ENCODE measurements around the gene MT2A.

Gene MT2A

DNA sequence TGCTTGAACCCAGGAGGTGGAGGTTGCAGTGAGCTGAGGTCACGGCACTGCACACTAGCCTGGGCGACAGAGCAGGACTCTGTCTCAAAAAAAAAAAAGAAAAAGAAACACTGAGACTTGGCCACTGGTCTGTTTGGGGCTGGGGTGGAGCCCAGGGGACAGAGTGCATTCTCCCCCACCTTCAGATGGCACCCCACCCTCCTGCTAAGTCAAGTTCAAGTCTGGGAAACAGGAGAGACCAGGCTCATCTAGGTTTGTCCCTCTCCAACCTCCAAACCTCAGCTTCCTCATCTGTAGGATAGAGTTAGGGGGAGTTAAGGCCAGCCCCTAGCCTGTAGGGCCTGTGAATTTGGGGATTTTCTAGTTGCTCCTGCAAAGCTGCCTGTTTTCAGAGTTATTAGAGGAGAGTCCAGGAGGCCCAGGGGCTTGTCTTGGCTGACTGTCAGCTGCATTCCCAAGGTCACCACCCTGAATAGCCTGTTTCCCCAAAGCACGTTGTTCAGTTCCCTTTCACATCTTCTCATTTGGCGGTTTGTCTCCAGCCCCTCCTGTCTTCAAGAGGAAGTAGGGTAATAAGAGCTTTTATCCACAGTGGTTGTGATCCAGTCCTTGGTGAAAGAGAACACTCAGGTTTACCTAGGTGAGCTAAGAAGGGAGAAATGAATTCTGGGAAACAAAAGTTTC lies 16.9 kb upstream of the MT2A start:
- H3K23ac ChIP-seq (ENCODE audit: low read depth, low read length, poor library complexity), result no peak overlapping the region
- no peak overlapping the region for H3K18ac ChIP-seq (ENCODE audit: low read length)
- no peaks in the 10 kb centered on the region for H3K79me1 ChIP-seq (ENCODE audit: low read depth, low read length)
- no peak overlapping the region for H4K8ac ChIP-seq (ENCODE audit: low read depth, low read length)
- no peak overlapping the region for H3K27ac ChIP-seq (replicated peaks; ENCODE audit: low read length)
- no peak overlapping the region for H3K4me3 ChIP-seq (ENCODE audit: low read length in 2 of 2)
- DNase-seq (ENCODE audit: low spot score), result no peak
- WGBS, 2 donors (ENCODE audit: extremely low coverage in 2 of 2, insufficient read length in 2 of 2, insufficient replicate concordance in 1 of 2), result no CpG with 5 or more reads among the region's 4 CpGs
- H2BK120ac ChIP-seq (ENCODE audit: low read depth, low read length), result no peak overlapping the region
- H2BK15ac ChIP-seq (ENCODE audit: low read length), result no peak overlapping the region
- H3K9ac ChIP-seq (ENCODE audit: low read depth, low read length, poor library complexity), result no peak overlapping the region
- H3K27me3 ChIP-seq (ENCODE audit: control insufficient read depth in 3 of 3, insufficient read depth in 3 of 3, low read depth in 1 of 3, low read length in 3 of 3), result peaks cover 8 to 66% (median 45%) of the 10 kb centered on the region in 3 experiments
- no peak overlapping the region for H3K4ac ChIP-seq (ENCODE audit: low read length)
- H3K36me3 ChIP-seq (replicated peaks in 1 of 2; ENCODE audit: control insufficient read depth in 2 of 2, insufficient read depth in 2 of 2, low read length in 2 of 2), result no peaks in the 10 kb centered on the region
- peaks cover 0 to 6% of the 10 kb centered on the region in 2 donors for H3K4me1 ChIP-seq (ENCODE audit: control insufficient read depth in 2 of 2, insufficient read depth in 1 of 2, low read depth in 1 of 2, low read length in 2 of 2)
- no peak overlapping the region for H2AK5ac ChIP-seq (ENCODE audit: low read depth, low read length)
- no peak overlapping the region for H3K4me2 ChIP-seq (ENCODE audit: insufficient read depth, low read length, poor library complexity, severe bottlenecking)
- peaks cover 0 to 2% of the 10 kb centered on the region in 2 donors for H3K9me3 ChIP-seq (replicated peaks in 1 of 2; ENCODE audit: control insufficient read depth in 2 of 2, insufficient read depth in 1 of 2, low read depth in 1 of 2, low read length in 2 of 2)
- no peak overlapping the region for H2BK12ac ChIP-seq (ENCODE audit: low read length)
- no peak overlapping the region for H2BK5ac ChIP-seq (ENCODE audit: low read length)
- no peak overlapping the region for H3K14ac ChIP-seq (ENCODE audit: low read length)
- H2AFZ ChIP-seq (ENCODE audit: low read length), result no peak overlapping the region
- H4K91ac ChIP-seq (ENCODE audit: low read depth, low read length, poor library complexity), result no peak overlapping the region

DNA sequence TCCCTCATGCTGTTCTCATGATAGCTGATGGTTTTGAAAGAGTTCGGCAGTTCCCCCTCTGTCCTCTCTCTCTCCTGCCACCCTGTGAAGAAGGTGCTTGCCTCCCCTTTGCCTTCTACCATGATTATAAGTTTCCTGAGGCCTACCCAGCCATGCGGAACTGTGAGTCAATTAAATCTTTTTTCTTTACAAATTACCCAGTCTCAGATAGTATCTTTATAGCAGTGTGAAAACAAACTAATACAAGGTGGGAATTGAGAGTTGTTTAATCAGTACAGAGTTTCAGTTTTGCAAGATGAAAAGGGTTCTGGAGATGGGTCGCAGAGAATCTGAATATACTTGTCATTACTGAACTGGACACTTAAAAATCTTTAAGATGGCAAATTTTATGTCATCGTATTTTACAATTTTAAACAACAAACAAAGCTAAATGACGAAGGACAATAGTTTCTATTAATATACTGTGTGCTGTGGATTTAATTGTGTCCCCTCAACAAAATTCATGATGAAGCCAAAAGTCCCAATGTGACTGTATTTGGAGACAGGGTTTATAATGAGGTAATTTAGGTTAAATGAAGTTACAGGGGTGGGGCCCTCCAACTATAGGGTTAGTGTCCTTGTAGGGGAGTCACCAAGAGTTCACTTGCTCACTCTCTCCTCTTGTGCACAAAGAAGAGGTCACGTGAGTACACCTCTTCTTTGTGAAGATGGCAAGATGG lies 14.7 kb upstream of the MT2A start:
- Histone ChIP-seq H2BK5ac (ENCODE audit: low read length) (no peak overlapping the region), H2BK120ac (ENCODE audit: low read depth, low read length) (no peak overlapping the region), H2BK12ac (ENCODE audit: low read length) (no peak overlapping the region), H3K79me1 (ENCODE audit: low read depth, low read length) (no peaks in the 10 kb centered on the region), H2AFZ (ENCODE audit: low read length) (no peak overlapping the region), H3K4ac (ENCODE audit: low read length) (no peak overlapping the region), H2BK15ac (ENCODE audit: low read length) (no peak overlapping the region), H3K14ac (ENCODE audit: low read length) (no peak overlapping the region), H3K9me3 (replicated peaks in 1 of 2; ENCODE audit: control insufficient read depth in 2 of 2, insufficient read depth in 1 of 2, low read depth in 1 of 2, low read length in 2 of 2) (peaks cover 0 to 2% of the 10 kb centered on the region in 2 donors), H3K18ac (ENCODE audit: low read length) (no peak overlapping the region), H4K91ac (ENCODE audit: low read depth, low read length, poor library complexity) (no peak overlapping the region), H3K4me1 (ENCODE audit: control insufficient read depth in 2 of 2, insufficient read depth in 1 of 2, low read depth in 1 of 2, low read length in 2 of 2) (peaks cover 0 to 6% of the 10 kb centered on the region in 2 donors), H3K4me3 (ENCODE audit: low read length in 2 of 2) (no peak overlapping the region), H3K27ac (replicated peaks; ENCODE audit: low read length) (no peak overlapping the region), H3K23ac (ENCODE audit: low read depth, low read length, poor library complexity) (no peak overlapping the region), H3K27me3 (ENCODE audit: control insufficient read depth in 3 of 3, insufficient read depth in 3 of 3, low read depth in 1 of 3, low read length in 3 of 3) (peaks cover 8 to 44% (median 31%) of the 10 kb centered on the region in 3 experiments), H2AK5ac (ENCODE audit: low read depth, low read length) (no peak overlapping the region), H3K9ac (ENCODE audit: low read depth, low read length, poor library complexity) (no peak overlapping the region), H3K36me3 (replicated peaks in 1 of 2; ENCODE audit: control insufficient read depth in 2 of 2, insufficient read depth in 2 of 2, low read length in 2 of 2) (no peaks in the 10 kb centered on the region), H4K8ac (ENCODE audit: low read depth, low read length) (no peak overlapping the region), H3K4me2 (ENCODE audit: insufficient read depth, low read length, poor library complexity, severe bottlenecking) (no peak overlapping the region)
- WGBS, 2 donors (ENCODE audit: extremely low coverage in 2 of 2, insufficient read length in 2 of 2, insufficient replicate concordance in 1 of 2), result no CpG with 5 or more reads among the region's 6 CpGs
- no peak for DNase-seq (ENCODE audit: low spot score)

DNA sequence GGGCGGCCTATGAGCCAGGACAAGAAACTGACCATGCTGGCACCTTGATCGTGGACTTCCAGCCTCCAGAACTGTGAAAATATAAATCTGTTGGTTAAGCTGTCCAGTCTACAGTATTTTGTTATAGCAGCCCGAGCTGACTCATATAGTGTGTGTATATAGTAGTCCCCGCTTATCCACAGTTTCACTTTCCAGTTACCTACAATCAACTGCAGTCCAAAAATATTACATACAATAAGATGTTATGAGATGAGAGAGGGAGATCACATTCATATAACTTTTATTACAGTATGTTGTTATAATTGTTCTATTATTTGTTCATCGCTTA lies 14.1 kb upstream of the MT2A start:
- Histone ChIP-seq H2BK12ac (ENCODE audit: low read length) (no peak overlapping the region), H2BK120ac (ENCODE audit: low read depth, low read length) (no peak overlapping the region), H3K14ac (ENCODE audit: low read length) (no peak overlapping the region), H3K9me3 (replicated peaks in 1 of 2; ENCODE audit: control insufficient read depth in 2 of 2, insufficient read depth in 1 of 2, low read depth in 1 of 2, low read length in 2 of 2) (peaks cover 0 to 2% of the 10 kb centered on the region in 2 donors), H3K4me3 (ENCODE audit: low read length in 2 of 2) (no peak overlapping the region), H3K18ac (ENCODE audit: low read length) (no peak overlapping the region), H3K4me1 (ENCODE audit: control insufficient read depth in 2 of 2, insufficient read depth in 1 of 2, low read depth in 1 of 2, low read length in 2 of 2) (peaks cover 0 to 2% of the 10 kb centered on the region in 2 donors), H3K4ac (ENCODE audit: low read length) (no peak overlapping the region), H3K27ac (replicated peaks; ENCODE audit: low read length) (no peak overlapping the region), H2AFZ (ENCODE audit: low read length) (no peak overlapping the region), H3K27me3 (ENCODE audit: control insufficient read depth in 3 of 3, insufficient read depth in 3 of 3, low read depth in 1 of 3, low read length in 3 of 3) (peaks cover 4 to 39% (median 26%) of the 10 kb centered on the region in 3 experiments), H3K36me3 (replicated peaks in 1 of 2; ENCODE audit: control insufficient read depth in 2 of 2, insufficient read depth in 2 of 2, low read length in 2 of 2) (no peaks in the 10 kb centered on the region), H2BK5ac (ENCODE audit: low read length) (no peak overlapping the region), H2BK15ac (ENCODE audit: low read length) (no peak overlapping the region), H3K9ac (ENCODE audit: low read depth, low read length, poor library complexity) (no peak overlapping the region), H4K8ac (ENCODE audit: low read depth, low read length) (no peak overlapping the region), H2AK5ac (ENCODE audit: low read depth, low read length) (no peak overlapping the region), H4K91ac (ENCODE audit: low read depth, low read length, poor library complexity) (no peak overlapping the region), H3K23ac (ENCODE audit: low read depth, low read length, poor library complexity) (no peak overlapping the region), H3K4me2 (ENCODE audit: insufficient read depth, low read length, poor library complexity, severe bottlenecking) (no peak overlapping the region), H3K79me1 (ENCODE audit: low read depth, low read length) (no peaks in the 10 kb centered on the region)
- WGBS, 2 donors (ENCODE audit: extremely low coverage in 2 of 2, insufficient read length in 2 of 2, insufficient replicate concordance in 1 of 2), result no CpG with 5 or more reads among the region's 5 CpGs
- no peak for DNase-seq (ENCODE audit: low spot score)

DNA sequence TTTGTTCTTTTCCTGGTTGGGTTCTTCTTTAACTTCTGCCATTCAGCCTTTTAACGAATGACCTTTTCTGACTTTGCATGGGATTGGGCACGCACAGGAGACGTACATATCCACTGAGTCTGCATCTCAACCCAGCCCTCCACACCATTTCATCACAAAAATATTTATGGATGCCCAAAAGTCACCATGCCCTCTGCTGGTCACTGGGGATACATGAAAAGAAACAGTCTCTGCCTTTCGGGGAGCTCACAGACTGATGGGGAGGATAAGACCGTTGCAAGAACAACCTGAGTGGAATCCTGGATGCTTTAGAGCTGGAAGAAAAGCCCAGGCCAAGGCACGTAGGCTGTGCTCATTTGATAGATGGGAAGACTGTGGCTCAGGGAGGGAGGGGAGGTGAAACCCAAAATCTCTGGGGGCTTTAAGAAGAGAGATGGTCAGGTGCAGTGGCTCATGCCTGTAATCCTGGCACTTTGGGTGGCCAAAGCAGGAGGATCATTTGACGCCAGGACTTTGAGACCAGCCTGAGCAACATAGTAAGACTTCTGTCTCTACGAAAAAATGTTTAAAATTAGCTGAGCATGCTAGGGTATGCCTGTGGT lies 7.9 kb upstream of the MT2A start:
- no peak overlapping the region for H3K4me2 ChIP-seq (ENCODE audit: insufficient read depth, low read length, poor library complexity, severe bottlenecking)
- H3K4me3 ChIP-seq (ENCODE audit: low read length in 2 of 2), result no peak overlapping the region
- no peak overlapping the region for H2BK120ac ChIP-seq (ENCODE audit: low read depth, low read length)
- no peak overlapping the region for H2AFZ ChIP-seq (ENCODE audit: low read length)
- no peak overlapping the region for H3K4ac ChIP-seq (ENCODE audit: low read length)
- H3K79me1 ChIP-seq (ENCODE audit: low read depth, low read length), result no peaks in the 10 kb centered on the region
- no CpG with 5 or more reads among the region's 8 CpGs for WGBS, 2 donors (ENCODE audit: extremely low coverage in 2 of 2, insufficient read length in 2 of 2, insufficient replicate concordance in 1 of 2)
- no peak overlapping the region for H2BK12ac ChIP-seq (ENCODE audit: low read length)
- H3K27ac ChIP-seq (replicated peaks; ENCODE audit: low read length), result no peak overlapping the region
- no peaks in the 10 kb centered on the region for H3K36me3 ChIP-seq (replicated peaks in 1 of 2; ENCODE audit: control insufficient read depth in 2 of 2, insufficient read depth in 2 of 2, low read length in 2 of 2)
- H3K14ac ChIP-seq (ENCODE audit: low read length), result no peak overlapping the region
- no peak overlapping the region for H2BK15ac ChIP-seq (ENCODE audit: low read length)
- no peak overlapping the region for H2AK5ac ChIP-seq (ENCODE audit: low read depth, low read length)
- no peaks in the 10 kb centered on the region for H3K4me1 ChIP-seq (ENCODE audit: control insufficient read depth in 2 of 2, insufficient read depth in 1 of 2, low read depth in 1 of 2, low read length in 2 of 2)
- no peak overlapping the region for H2BK5ac ChIP-seq (ENCODE audit: low read length)
- no peak overlapping the region for H4K91ac ChIP-seq (ENCODE audit: low read depth, low read length, poor library complexity)
- H3K23ac ChIP-seq (ENCODE audit: low read depth, low read length, poor library complexity), result no peak overlapping the region
- no peak overlapping the region for H3K18ac ChIP-seq (ENCODE audit: low read length)
- H3K27me3 ChIP-seq (ENCODE audit: control insufficient read depth in 3 of 3, insufficient read depth in 3 of 3, low read depth in 1 of 3, low read length in 3 of 3), result peaks cover 0 to 18% (median 0%) of the 10 kb centered on the region in 3 experiments
- H4K8ac ChIP-seq (ENCODE audit: low read depth, low read length), result no peak overlapping the region
- DNase-seq (ENCODE audit: low spot score), result no peak
- no peaks in the 10 kb centered on the region for H3K9me3 ChIP-seq (replicated peaks in 1 of 2; ENCODE audit: control insufficient read depth in 2 of 2, insufficient read depth in 1 of 2, low read depth in 1 of 2, low read length in 2 of 2)
- no peak overlapping the region for H3K9ac ChIP-seq (ENCODE audit: low read depth, low read length, poor library complexity)
